Lung (tissue), 12 donors: ENCODE results near the gene OR51S1. TPM values are rescaled to one million over a fixed set of nuclear protein-coding genes. Genes with fewer than 3 reads are reported as not detected.
A peak's percentile ranks its signal among the peaks of the same experiment; 100 is the strongest.

ENCODE experiments used
- ATAC-seq: fragments of 200-7000 bp; cut with Tn5 transposase; one replicate; pipeline ENCODE4 v1.9.1; 2020; ENCODE audit warnings: moderate number of reproducible peaks; ENCODE audit not compliant: insufficient read depth, low FRiP score
- DNase-seq, 3 donors: peaks; one replicate each; pipeline ENCODE4 v3.0.0-alpha.2; 2013 to 2017
- H3K27ac ChIP-seq, 2 donors: one replicate each; pipeline ENCODE4 v1.5.1; 2013; ENCODE audit warnings: mild to moderate bottlenecking in 2 of 2, moderate library complexity in 2 of 2, control low read depth in 1 of 2, inconsistent platforms in 1 of 2, low read depth in 1 of 2, low read length in 1 of 2
- H3K27me3 ChIP-seq, 3 donors: one replicate each; pipeline ENCODE4 v1.5.1; 2013; ENCODE audit warnings: low read length in 2 of 3; ENCODE audit not compliant: control insufficient read depth in 3 of 3, insufficient read depth in 3 of 3
- H3K36me3 ChIP-seq, 4 donors: one replicate each; pipeline ENCODE4 v1.5.1; 2013; ENCODE audit warnings: low read length in 4 of 4, mild to moderate bottlenecking in 1 of 4, moderate library complexity in 1 of 4; ENCODE audit not compliant: control insufficient read depth in 4 of 4, insufficient read depth in 4 of 4
- H3K4me1 ChIP-seq, 5 donors: one replicate each; pipeline ENCODE4 v1.5.1; 2013; ENCODE audit warnings: low read length in 5 of 5, mild to moderate bottlenecking in 2 of 5, moderate library complexity in 1 of 5; ENCODE audit not compliant: control insufficient read depth in 5 of 5, insufficient read depth in 5 of 5
- H3K4me3 ChIP-seq: one replicate; pipeline ENCODE4 v1.5.1; 2013; ENCODE audit warnings: mild to moderate bottlenecking, control low read depth, moderate library complexity
- H3K9ac ChIP-seq, 2 donors: one replicate each; pipeline ENCODE4 v1.5.1; 2013; ENCODE audit warnings: low read length in 2 of 2, control low read depth in 1 of 2; ENCODE audit not compliant: insufficient read depth in 1 of 2
- H3K9me3 ChIP-seq, 4 donors: one replicate each; pipeline ENCODE4 v1.5.1; 2013; ENCODE audit warnings: low read length in 3 of 4, mild to moderate bottlenecking in 1 of 4, moderate library complexity in 1 of 4; ENCODE audit not compliant: control insufficient read depth in 4 of 4, insufficient read depth in 3 of 4
- CTCF ChIP-seq: IDR thresholded peaks from 2 replicates; pipeline ENCODE4 v1.5.1; 2012; ENCODE audit warnings: mild to moderate bottlenecking; ENCODE audit errors: control extremely low read depth, extremely low read depth
- WGBS, 2 donors: extraction: QIAGEN DNeasy Blood & Tissue Kit; methylation state at CpG; one replicate each; pipeline ENCODE4 v1.1.7; 2013; 5-methylcytosine and 5-hydroxymethylcytosine counted together
- polyA plus RNA-seq, 2 donors: library from polyadenylated mRNA; stranded (reverse); fragments of 200-250 nt; gene quantifications; one replicate each; pipeline ENCODE4 v1.2.1, GENCODE V29; 2013
- total RNA-seq, 2 donors: library from RNA; depleted of rRNA in 1 of 2; stranded (reverse); fragments of >200 nt in 1 of 2; gene quantifications; one replicate each; pipeline ENCODE4 v1.2.1, GENCODE V29; 2014 to 2021
- donor health status: control.
- donor health status: control.
- donor health status: Bipolar disorder and iron deficiency.
- donor health status: healthy.
- donor health status: DM: yes; HTN: yes; CAD: no.

Gene OR51S1
- total and polyA plus RNA-seq, 4 donors, result not detected

DNA sequence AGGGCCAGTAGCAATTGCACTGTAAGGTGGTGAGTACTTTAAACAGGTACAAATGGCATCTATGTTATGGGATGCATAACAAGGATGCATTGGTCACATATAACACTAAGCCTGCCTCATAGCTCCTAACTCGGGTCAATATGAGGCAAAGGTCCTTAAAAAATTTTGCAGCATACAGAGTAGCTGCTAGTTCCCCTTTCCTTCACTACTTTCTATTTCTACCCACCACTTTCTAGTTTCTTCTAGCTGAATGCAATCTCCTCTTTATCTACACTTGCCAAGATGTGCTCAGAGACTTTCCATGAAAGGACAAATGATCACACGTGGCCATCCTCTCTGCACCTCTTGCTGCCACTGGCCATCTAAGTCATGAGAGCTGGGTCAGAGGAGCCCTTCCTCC is 18.1 kb downstream of the OR51S1 start:
- ATAC-seq, result no peak

GRCh38 chr11:4830346-4830745 is 18.7 kb downstream of the OR51S1 start:
- TF ChIP-seq CTCF, result no peak
- ATAC-seq (no peak), DNase-seq (no peak)
- Histone ChIP-seq H3K9me3 (peaks cover 0 to 2% (median 0%) of the 10 kb centered on the region in 4 donors), H3K4me1 (no peaks in the 10 kb centered on the region), H3K27me3 (peaks cover 0 to 7% (median 0%) of the 10 kb centered on the region in 3 donors), H3K27ac (no peak overlapping the region), H3K4me3 (no peak overlapping the region), H3K9ac (no peak overlapping the region), H3K36me3 (no peaks in the 10 kb centered on the region)
- 61 to 75% methylated on average over 1 of the region's 1 CpG for WGBS, 2 donors

More for the DNA sequence above, 18.1 kb downstream of the OR51S1 start:
- Histone ChIP-seq H3K4me3 (no peak overlapping the region), H3K4me1 (no peaks in the 10 kb centered on the region), H3K9me3 (peaks cover 0 to 2% (median 0%) of the 10 kb centered on the region in 4 donors), H3K27ac (no peak overlapping the region), H3K9ac (no peak overlapping the region), H3K27me3 (peaks cover 0 to 5% (median 0%) of the 10 kb centered on the region in 3 donors), H3K36me3 (no peaks in the 10 kb centered on the region)
- DNase-seq, result no peak
- no peak for TF ChIP-seq CTCF
- WGBS, 2 donors, result 48 to 51% methylated on average over 2 of the region's 2 CpGs

DNA sequence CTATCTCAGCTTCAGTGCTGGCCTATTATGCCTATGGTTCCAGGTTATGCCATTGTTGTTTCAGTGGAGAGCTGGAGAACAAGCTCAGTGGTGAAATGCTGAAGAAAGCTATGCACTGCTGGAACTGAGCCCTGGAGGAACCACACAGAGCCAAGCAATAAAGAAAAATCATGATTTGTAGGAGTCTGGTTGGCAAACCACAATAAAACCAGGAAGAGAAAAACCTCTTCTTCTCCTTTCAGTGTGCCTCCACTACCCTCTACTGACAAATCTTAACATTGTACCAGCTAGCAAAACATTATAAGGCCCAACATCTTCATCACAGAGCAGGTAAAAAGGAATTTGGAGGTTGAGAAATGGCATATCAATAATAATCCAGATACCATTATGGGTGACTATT is 22.6 kb downstream of the OR51S1 start:
- ATAC-seq (no peak), DNase-seq (peak in 1 of 3 donors; percentile 7)
- H3K9me3 ChIP-seq, result peaks cover 0 to 2% (median 0%) of the 10 kb centered on the region in 4 donors
- H3K27me3 ChIP-seq, result peaks cover 0 to 19% (median 0%) of the 10 kb centered on the region in 3 donors
- no peak overlapping the region for H3K4me3 ChIP-seq
- H3K27ac ChIP-seq, result no peak overlapping the region
- no peak for TF ChIP-seq CTCF
- no peaks in the 10 kb centered on the region for H3K4me1 ChIP-seq
- H3K36me3 ChIP-seq, result no peaks in the 10 kb centered on the region
- H3K9ac ChIP-seq, result no peak overlapping the region

- Histone ChIP-seq H3K27ac (no peak overlapping the region), H3K36me3 (no peaks in the 10 kb centered on the region), H3K4me1 (no peaks in the 10 kb centered on the region), H3K9ac (no peak overlapping the region), H3K27me3 (peaks cover 0 to 22% (median 0%) of the 10 kb centered on the region in 3 donors), H3K9me3 (no peaks in the 10 kb centered on the region), H3K4me3 (no peak overlapping the region)
- no peak for ATAC-seq
- TF ChIP-seq CTCF, result no peak
- DNase-seq, result no peak
Observed at GRCh38 chr11:4825132-4825531, 23.9 kb downstream of the OR51S1 start.
